OCI-LY7 (cell line): ENCODE results near the gene MARK3. TPM values are rescaled to one million over a fixed set of nuclear protein-coding genes. Genes with fewer than 3 reads are reported as not detected.

Experiments used
- BruUV-seq: library from RNA; stranded (reverse); fragments of 400-500 nt; replicated peaks from 2 replicates; lab custom pipeline; 2021; lab: Mats Ljungman, UMichigan
- CTCF ChIA-PET: fragments of 300-600 bp; sonication (Branson Sonifier 250); formaldehyde crosslinking; loops from one replicate; lab custom pipeline; 2022; ENCODE audit warnings: antibody characterized with exemption; ENCODE audit not compliant: unreplicated experiment; lab: Charles Lee
- POLR2A ChIA-PET: fragments of 300-600 bp; sonication (Branson Sonifier 250); formaldehyde crosslinking; loops from one replicate; lab custom pipeline; 2022; ENCODE audit warnings: antibody characterized with exemption; lab: Charles Lee
- DNase-seq: peaks from one replicate; pipeline ENCODE4 v3.0.0-alpha.2; 2015; ENCODE audit warnings: low spot score
- H2AFZ ChIP-seq: fragments of 200-600 bp; sonication (generic), shearing (Covaris generic); 2 replicates; pipeline ENCODE4 v1.6.1; 2014; ENCODE audit warnings: mild to moderate bottlenecking, antibody characterized with exemption, low read length, moderate library complexity
- H3K27ac ChIP-seq: fragments of 200-600 bp; sonication (generic); 2 replicates; pipeline ENCODE4 v1.5.1; 2014; ENCODE audit warnings: mixed run types, low read depth, mild to moderate bottlenecking, moderate library complexity, low read length, inconsistent platforms; ENCODE audit not compliant: poor library complexity, severe bottlenecking
- H3K36me3 ChIP-seq: fragments of 200-600 bp; sonication (generic); 2 replicates; pipeline ENCODE4 v1.6.1; 2014; ENCODE audit warnings: mild to moderate bottlenecking, antibody characterized with exemption, low read length, moderate library complexity, mixed read lengths; ENCODE audit not compliant: insufficient read depth
- H3K4me1 ChIP-seq: fragments of 200-600 bp; sonication (generic); 2 replicates; pipeline ENCODE4 v1.5.1; 2014; ENCODE audit warnings: mild to moderate bottlenecking, low read length; ENCODE audit not compliant: insufficient read depth, poor library complexity, severe bottlenecking
- H3K4me2 ChIP-seq: fragments of 200-600 bp; sonication (generic); 2 replicates; pipeline ENCODE4 v1.6.1; 2014; ENCODE audit warnings: mild to moderate bottlenecking, low read length
- H3K4me3 ChIP-seq: fragments of 200-600 bp; sonication (generic); 2 replicates; pipeline ENCODE4 v1.5.1; 2014; ENCODE audit warnings: mild to moderate bottlenecking, low read depth, low read length; ENCODE audit not compliant: poor library complexity, severe bottlenecking
- H3K79me2 ChIP-seq: fragments of 200-600 bp; sonication (generic); 2 replicates; pipeline ENCODE4 v1.6.1; 2016; ENCODE audit warnings: low read depth, mild to moderate bottlenecking, low read length, moderate library complexity, mixed read lengths; ENCODE audit not compliant: insufficient read depth
- H3K9me2 ChIP-seq: fragments of 200-600 bp; sonication (generic); 2 replicates; pipeline ENCODE4 v1.6.1; 2016; ENCODE audit warnings: mild to moderate bottlenecking, low read length, mixed read lengths; ENCODE audit not compliant: insufficient read depth
- H3K9me3 ChIP-seq: fragments of 200-600 bp; sonication (generic); 2 replicates; pipeline ENCODE4 v1.6.1; 2014; ENCODE audit warnings: mild to moderate bottlenecking, mixed run types, low read length, mixed read lengths
- H4K20me1 ChIP-seq: fragments of 200-600 bp; sonication (generic); 2 replicates; pipeline ENCODE4 v1.6.1; 2014; ENCODE audit warnings: mild to moderate bottlenecking, antibody characterized with exemption, low read length, moderate library complexity, mixed read lengths; ENCODE audit not compliant: insufficient read depth
- CTCF ChIP-seq: fragments of 200-600 bp; sonication (generic); conservative IDR thresholded peaks from 2 replicates; pipeline ENCODE4 v1.5.1; 2014; ENCODE audit warnings: mild to moderate bottlenecking, antibody characterized with exemption, low read length, moderate library complexity, mixed read lengths
- EZH2phosphoT487 ChIP-seq: fragments of 200-600 bp; sonication (generic); IDR thresholded peaks from 2 replicates; pipeline ENCODE4 v1.6.1; 2018; ENCODE audit warnings: low read depth, borderline replicate concordance, mild to moderate bottlenecking, mixed run types, antibody characterized with exemption, low read length, moderate library complexity, mixed read lengths
- intact Hi-C: fragments of 100-400 bp; cut with micrococcal nuclease; formaldehyde crosslinking; loops from one replicate; pipeline ENCODE4 v1.10.0; 2022; ENCODE audit not compliant: unreplicated experiment
- total RNA-seq, 2 experiments: library from RNA; depleted of rRNA in 1 of 2; stranded (reverse); fragments of >200 nt in 1 of 2; shearing (Covaris generic) in 1 of 2; gene quantifications; 2 replicates each; pipeline ENCODE4 v1.2.3, GENCODE V29; 2014 to 2022

MARK3 gene
- total RNA-seq, 2 experiments from 2014 or later, result 70.8 to 83.6 TPM

DNA sequence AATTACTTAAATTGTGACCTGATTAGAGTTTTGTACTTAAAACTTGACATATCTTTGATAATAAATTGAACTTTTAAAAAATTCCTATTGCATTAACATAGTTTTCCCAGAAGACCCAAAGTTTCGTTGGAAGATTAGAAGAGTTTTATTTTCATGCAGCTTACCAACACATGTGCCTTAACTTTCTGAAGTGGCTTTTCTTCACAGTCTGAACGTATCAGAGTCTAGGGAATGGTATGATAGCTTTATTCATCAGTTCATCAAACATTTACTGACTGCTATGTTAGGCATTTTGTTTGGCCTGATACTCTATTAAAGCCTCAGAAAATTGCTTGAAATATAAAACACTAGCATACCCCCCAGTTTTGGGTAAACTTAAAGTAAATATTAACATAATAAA is 65.2 kb downstream of the MARK3 start:
- no TSS peak for BruUV-seq
- no peak overlapping the region for H3K27ac ChIP-seq
- no peaks in the 10 kb centered on the region for H3K4me1 ChIP-seq
- peaks cover 10% of the 10 kb centered on the region; the same call in 1 of the 2 replicates for H3K36me3 ChIP-seq
- no peak overlapping the region for H2AFZ ChIP-seq
- DNase-seq, result no peak
- H3K4me3 ChIP-seq, result no peak overlapping the region
- H3K9me2 ChIP-seq, result no peaks in the 10 kb centered on the region
- H4K20me1 ChIP-seq, result no peaks in the 10 kb centered on the region
- no peaks in the 10 kb centered on the region; the same call in 1 of the 2 replicates for H3K79me2 ChIP-seq
- TF ChIP-seq EZH2phosphoT487, result no peak
- no peak for TF ChIP-seq CTCF
- H3K9me3 ChIP-seq, result no peaks in the 10 kb centered on the region
- ChIA-PET CTCF (no interaction called here), POLR2A (interaction anchor here (0.6 to 2.3 kb wide), 5 partner anchors 13 to 642 kb away, joined by 3 to 5 read pairs (median 4); no protein-coding TSS in a partner anchor)
- intact Hi-C loops, result no loop called here
- H3K4me2 ChIP-seq, result no peak overlapping the region

DNA sequence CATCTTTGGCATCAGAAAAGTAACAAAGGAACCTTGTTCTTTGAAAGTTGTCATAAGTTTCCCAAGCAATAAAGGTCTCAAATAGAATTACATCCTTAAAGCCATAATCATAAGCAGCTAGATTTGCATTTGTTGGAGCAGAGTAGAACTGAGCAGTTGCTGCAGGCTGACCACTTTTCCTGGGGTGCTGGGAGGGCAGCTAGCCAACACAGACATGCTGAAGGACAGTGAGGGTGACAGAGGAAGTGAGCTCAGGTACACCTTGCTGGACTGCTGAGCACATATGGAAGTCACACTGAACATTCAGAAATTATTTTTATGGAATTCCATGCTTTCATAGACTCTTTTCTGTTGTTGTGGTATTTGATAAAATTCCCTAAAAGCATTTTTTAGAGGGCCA is 66.2 kb downstream of the MARK3 start:
- ChIA-PET POLR2A (interaction anchor here (1.1 to 2.3 kb wide), 2 partner anchors 14 to 33 kb away, joined by 5 read pairs; no protein-coding TSS in a partner anchor), CTCF (no interaction called here)
- no peaks in the 10 kb centered on the region; the same call in 1 of the 2 replicates for H3K79me2 ChIP-seq
- H3K9me3 ChIP-seq, result no peaks in the 10 kb centered on the region
- H3K4me1 ChIP-seq, result no peaks in the 10 kb centered on the region
- H3K4me3 ChIP-seq, result no peak overlapping the region
- TF ChIP-seq CTCF (no peak), EZH2phosphoT487 (no peak)
- H4K20me1 ChIP-seq, result no peaks in the 10 kb centered on the region
- no peak overlapping the region for H2AFZ ChIP-seq
- H3K36me3 ChIP-seq, result peaks cover 10% of the 10 kb centered on the region; the same call in 1 of the 2 replicates
- no peak overlapping the region for H3K27ac ChIP-seq
- no TSS peak for BruUV-seq
- no peak for DNase-seq
- H3K4me2 ChIP-seq, result no peak overlapping the region
- no peaks in the 10 kb centered on the region for H3K9me2 ChIP-seq
- intact Hi-C loops, result no loop called here

GRCh38 chr14:103453791-103454190 is 68.6 kb downstream of the MARK3 start:
- no TSS peak for BruUV-seq
- intact Hi-C loops, result no loop called here
- Histone ChIP-seq H3K27ac (no peak overlapping the region), H3K36me3 (peaks cover 22% of the 10 kb centered on the region; the same call in 1 of the 2 replicates), H2AFZ (no peak overlapping the region), H3K4me1 (no peaks in the 10 kb centered on the region), H3K4me3 (no peak overlapping the region), H3K9me3 (no peaks in the 10 kb centered on the region), H3K79me2 (no peaks in the 10 kb centered on the region), H3K9me2 (no peaks in the 10 kb centered on the region), H4K20me1 (no peaks in the 10 kb centered on the region), H3K4me2 (no peak overlapping the region)
- ChIA-PET POLR2A (interaction anchor here (0.5 kb wide), 1 partner anchor 90 kb away, joined by 3 read pairs; no protein-coding TSS in a partner anchor), CTCF (no interaction called here)
- DNase-seq, result no peak
- TF ChIP-seq EZH2phosphoT487 (no peak), CTCF (no peak)
